GM13976 (cell line): ENCODE results near the gene NEIL3.

Experiments used
- DNase-seq: peaks from one replicate; pipeline ENCODE4 v3.0.0; 2012; ENCODE audit warnings: low spot score
- CTCF ChIP-seq: IDR thresholded peaks from 2 replicates; pipeline ENCODE4 v1.5.1; 2012; ENCODE audit warnings: borderline replicate concordance, mild to moderate bottlenecking; ENCODE audit not compliant: insufficient read depth; ENCODE audit errors: extremely low read depth, missing control alignments, control extremely low read depth
- in situ Hi-C: fragments of 300-500 bp; cut with MboI; formaldehyde crosslinking; loops from one replicate; pipeline ENCODE4 v1.12.0; 2022; ENCODE audit warnings: low sequenced_read_pairs, mixed read lengths, inconsistent platforms; ENCODE audit not compliant: unreplicated experiment

NEIL3 gene

GRCh38 chr4:177391287-177391686 lies 81.6 kb downstream of the NEIL3 start:
- TF ChIP-seq CTCF: no peak
- in situ Hi-C loops: no loop called here
- DNase-seq: no peak

- no peak for TF ChIP-seq CTCF
- in situ Hi-C loops: no loop called here
- no peak for DNase-seq
These were observed 82.3 kb downstream of the NEIL3 start for GRCh38 chr4:177391953-177392352.

GRCh38 chr4:177393236-177393635 lies 83.6 kb downstream of the NEIL3 start:
- no peak for TF ChIP-seq CTCF
- in situ Hi-C loops: no loop called here
- no peak for DNase-seq

- no peak for DNase-seq
- in situ Hi-C loops: no loop called here
- no peak for TF ChIP-seq CTCF
These were observed 86.7 kb downstream of the NEIL3 start for GRCh38 chr4:177396352-177396751.

GRCh38 chr4:177400030-177400429 lies 90.4 kb downstream of the NEIL3 start:
- DNase-seq: no peak
- in situ Hi-C loops: no loop called here
- no peak for TF ChIP-seq CTCF

- no peak for TF ChIP-seq CTCF
- in situ Hi-C loops: no loop called here
- DNase-seq: no peak
These were observed 92.1 kb downstream of the NEIL3 start for GRCh38 chr4:177401658-177402273.
